ENCODE results near the gene DMD.

The DMD gene

GRCh38 chrX:31459361-31459760 is 1752.0 kb downstream of the DMD start:
- Histone ChIP-seq H3K36me3 (ENCODE audit: insufficient read depth, low read length) (no peaks in the 10 kb centered on the region), H3K27me3 (ENCODE audit: insufficient read depth, low read length) (no peaks in the 10 kb centered on the region), H3K4me1 (ENCODE audit: insufficient read depth, low read length) (no peaks in the 10 kb centered on the region), H2AFZ (ENCODE audit: low read depth, low read length) (no peak overlapping the region), H3K4me3 (ENCODE audit: low read length) (no peak overlapping the region), H3K9me3 (ENCODE audit: low read length) (no peaks in the 10 kb centered on the region)

- H3K9me3 ChIP-seq (ENCODE audit: low read length) = no peaks in the 10 kb centered on the region
- no peaks in the 10 kb centered on the region for H3K36me3 ChIP-seq (ENCODE audit: insufficient read depth, low read length)
- no peak overlapping the region for H3K4me3 ChIP-seq (ENCODE audit: low read length)
- no peak overlapping the region for H2AFZ ChIP-seq (ENCODE audit: low read depth, low read length)
- H3K4me1 ChIP-seq (ENCODE audit: insufficient read depth, low read length) = no peaks in the 10 kb centered on the region
- no peaks in the 10 kb centered on the region for H3K27me3 ChIP-seq (ENCODE audit: insufficient read depth, low read length)
Measured at GRCh38 chrX:31449965-31450364, 1761.4 kb downstream of the DMD start.

- Histone ChIP-seq H3K27me3 (ENCODE audit: insufficient read depth, low read length) (no peaks in the 10 kb centered on the region), H3K4me1 (ENCODE audit: insufficient read depth, low read length) (no peaks in the 10 kb centered on the region), H3K4me3 (ENCODE audit: low read length) (no peak overlapping the region), H2AFZ (ENCODE audit: low read depth, low read length) (no peak overlapping the region), H3K9me3 (ENCODE audit: low read length) (no peaks in the 10 kb centered on the region), H3K36me3 (ENCODE audit: insufficient read depth, low read length) (no peaks in the 10 kb centered on the region)
Measured at GRCh38 chrX:31449081-31449480, 1762.3 kb downstream of the DMD start.

- Histone ChIP-seq H2AFZ (ENCODE audit: low read depth, low read length) (no peak overlapping the region), H3K27me3 (ENCODE audit: insufficient read depth, low read length) (no peaks in the 10 kb centered on the region), H3K36me3 (ENCODE audit: insufficient read depth, low read length) (no peaks in the 10 kb centered on the region), H3K9me3 (ENCODE audit: low read length) (no peaks in the 10 kb centered on the region), H3K4me3 (ENCODE audit: low read length) (no peak overlapping the region), H3K4me1 (ENCODE audit: insufficient read depth, low read length) (no peaks in the 10 kb centered on the region)
Measured at GRCh38 chrX:31445542-31445941, 1765.8 kb downstream of the DMD start.

GRCh38 chrX:31443654-31444053 is 1767.7 kb downstream of the DMD start:
- H3K9me3 ChIP-seq (ENCODE audit: low read length) = no peaks in the 10 kb centered on the region
- H3K36me3 ChIP-seq (ENCODE audit: insufficient read depth, low read length) = no peaks in the 10 kb centered on the region
- H2AFZ ChIP-seq (ENCODE audit: low read depth, low read length) = no peak overlapping the region
- H3K4me1 ChIP-seq (ENCODE audit: insufficient read depth, low read length) = no peaks in the 10 kb centered on the region
- H3K27me3 ChIP-seq (ENCODE audit: insufficient read depth, low read length) = no peaks in the 10 kb centered on the region
- no peak overlapping the region for H3K4me3 ChIP-seq (ENCODE audit: low read length)

- H3K4me3 ChIP-seq (ENCODE audit: low read length) = no peak overlapping the region
- no peaks in the 10 kb centered on the region for H3K27me3 ChIP-seq (ENCODE audit: insufficient read depth, low read length)
- no peaks in the 10 kb centered on the region for H3K9me3 ChIP-seq (ENCODE audit: low read length)
- no peaks in the 10 kb centered on the region for H3K36me3 ChIP-seq (ENCODE audit: insufficient read depth, low read length)
- H2AFZ ChIP-seq (ENCODE audit: low read depth, low read length) = no peak overlapping the region
- H3K4me1 ChIP-seq (ENCODE audit: insufficient read depth, low read length) = peaks cover 3% of the 10 kb centered on the region
Measured at GRCh38 chrX:31440546-31440945, 1770.8 kb downstream of the DMD start.

- Histone ChIP-seq H3K27me3 (ENCODE audit: insufficient read depth, low read length) (no peaks in the 10 kb centered on the region), H3K4me1 (ENCODE audit: insufficient read depth, low read length) (peaks cover 3% of the 10 kb centered on the region), H3K4me3 (ENCODE audit: low read length) (no peak overlapping the region), H3K9me3 (ENCODE audit: low read length) (no peaks in the 10 kb centered on the region), H3K36me3 (ENCODE audit: insufficient read depth, low read length) (no peaks in the 10 kb centered on the region), H2AFZ (ENCODE audit: low read depth, low read length) (no peak overlapping the region)
Measured at GRCh38 chrX:31436424-31436823, 1774.9 kb downstream of the DMD start.

GRCh38 chrX:31435592-31435991 is 1775.8 kb downstream of the DMD start:
- no peaks in the 10 kb centered on the region for H3K9me3 ChIP-seq (ENCODE audit: low read length)
- H2AFZ ChIP-seq (ENCODE audit: low read depth, low read length) = no peak overlapping the region
- no peaks in the 10 kb centered on the region for H3K36me3 ChIP-seq (ENCODE audit: insufficient read depth, low read length)
- peaks cover 3% of the 10 kb centered on the region for H3K4me1 ChIP-seq (ENCODE audit: insufficient read depth, low read length)
- H3K4me3 ChIP-seq (ENCODE audit: low read length) = no peak overlapping the region
- no peaks in the 10 kb centered on the region for H3K27me3 ChIP-seq (ENCODE audit: insufficient read depth, low read length)

GRCh38 chrX:31433856-31434255 is 1777.5 kb downstream of the DMD start:
- Histone ChIP-seq H3K27me3 (ENCODE audit: insufficient read depth, low read length) (no peaks in the 10 kb centered on the region), H3K4me3 (ENCODE audit: low read length) (no peak overlapping the region), H3K4me1 (ENCODE audit: insufficient read depth, low read length) (peaks cover 3% of the 10 kb centered on the region), H3K9me3 (ENCODE audit: low read length) (no peaks in the 10 kb centered on the region), H3K36me3 (ENCODE audit: insufficient read depth, low read length) (no peaks in the 10 kb centered on the region), H2AFZ (ENCODE audit: low read depth, low read length) (no peak overlapping the region)

GRCh38 chrX:31429915-31430314 is 1781.4 kb downstream of the DMD start:
- no peaks in the 10 kb centered on the region for H3K27me3 ChIP-seq (ENCODE audit: insufficient read depth, low read length)
- H2AFZ ChIP-seq (ENCODE audit: low read depth, low read length) = no peak overlapping the region
- H3K4me3 ChIP-seq (ENCODE audit: low read length) = no peak overlapping the region
- H3K4me1 ChIP-seq (ENCODE audit: insufficient read depth, low read length) = no peaks in the 10 kb centered on the region
- no peaks in the 10 kb centered on the region for H3K36me3 ChIP-seq (ENCODE audit: insufficient read depth, low read length)
- H3K9me3 ChIP-seq (ENCODE audit: low read length) = no peaks in the 10 kb centered on the region

- no peak overlapping the region for H3K4me3 ChIP-seq (ENCODE audit: low read length)
- H3K4me1 ChIP-seq (ENCODE audit: insufficient read depth, low read length) = peaks cover 4% of the 10 kb centered on the region
- no peaks in the 10 kb centered on the region for H3K27me3 ChIP-seq (ENCODE audit: insufficient read depth, low read length)
- no peaks in the 10 kb centered on the region for H3K9me3 ChIP-seq (ENCODE audit: low read length)
- H3K36me3 ChIP-seq (ENCODE audit: insufficient read depth, low read length) = no peaks in the 10 kb centered on the region
- no peak overlapping the region for H2AFZ ChIP-seq (ENCODE audit: low read depth, low read length)
Measured at GRCh38 chrX:31423609-31424189, 1787.7 kb downstream of the DMD start.

- H3K36me3 ChIP-seq (ENCODE audit: insufficient read depth, low read length) = no peaks in the 10 kb centered on the region
- no peak overlapping the region for H3K4me3 ChIP-seq (ENCODE audit: low read length)
- peaks cover 4% of the 10 kb centered on the region for H3K4me1 ChIP-seq (ENCODE audit: insufficient read depth, low read length)
- H3K27me3 ChIP-seq (ENCODE audit: insufficient read depth, low read length) = no peaks in the 10 kb centered on the region
- H3K9me3 ChIP-seq (ENCODE audit: low read length) = no peaks in the 10 kb centered on the region
- H2AFZ ChIP-seq (ENCODE audit: low read depth, low read length) = no peak overlapping the region
Measured at GRCh38 chrX:31421441-31421840, 1789.9 kb downstream of the DMD start.

- Histone ChIP-seq H3K4me3 (ENCODE audit: low read length) (no peak overlapping the region), H2AFZ (ENCODE audit: low read depth, low read length) (no peak overlapping the region)
Measured at GRCh38 chrX:31420711-31421151, 1790.6 kb downstream of the DMD start.

GRCh38 chrX:31420302-31420701 is 1791.0 kb downstream of the DMD start:
- Histone ChIP-seq H3K9me3 (ENCODE audit: low read length) (no peaks in the 10 kb centered on the region), H2AFZ (ENCODE audit: low read depth, low read length) (no peak overlapping the region), H3K4me1 (ENCODE audit: insufficient read depth, low read length) (peaks cover 4% of the 10 kb centered on the region), H3K4me3 (ENCODE audit: low read length) (no peak overlapping the region), H3K27me3 (ENCODE audit: insufficient read depth, low read length) (no peaks in the 10 kb centered on the region), H3K36me3 (ENCODE audit: insufficient read depth, low read length) (no peaks in the 10 kb centered on the region)

More at GRCh38 chrX:31420711-31421151, 1790.6 kb downstream of the DMD start:
- no peaks in the 10 kb centered on the region for H3K27me3 ChIP-seq (ENCODE audit: insufficient read depth, low read length)
- H3K4me1 ChIP-seq (ENCODE audit: insufficient read depth, low read length) = peaks cover 4% of the 10 kb centered on the region
- no peaks in the 10 kb centered on the region for H3K9me3 ChIP-seq (ENCODE audit: low read length)
- no peaks in the 10 kb centered on the region for H3K36me3 ChIP-seq (ENCODE audit: insufficient read depth, low read length)
